GM13976 (cell line): ENCODE measurements around the gene RBP3.

Source experiments
- DNase-seq: peaks from one replicate; pipeline ENCODE4 v3.0.0; 2012; ENCODE audit warnings: low spot score
- CTCF ChIP-seq: IDR thresholded peaks from 2 replicates; pipeline ENCODE4 v1.5.1; 2012; ENCODE audit warnings: borderline replicate concordance, mild to moderate bottlenecking; ENCODE audit not compliant: insufficient read depth; ENCODE audit errors: extremely low read depth, missing control alignments, control extremely low read depth
- in situ Hi-C: fragments of 300-500 bp; cut with MboI; formaldehyde crosslinking; loops from one replicate; pipeline ENCODE4 v1.12.0; 2022; ENCODE audit warnings: low sequenced_read_pairs, mixed read lengths, inconsistent platforms; ENCODE audit not compliant: unreplicated experiment

RBP3 gene

GRCh38 chr10:47348138-47348651 is at the start of gene RBP3:
TSS of gene RBP3 (plus strand) at chr10:47348363. CDS start at chr10:47348485, 122 bp downstream.
- in situ Hi-C loops, result no loop called here
- no peak for TF ChIP-seq CTCF
- DNase-seq, result no peak

GRCh38 chr10:47298715-47299114 is 49.4 kb upstream of the RBP3 start:
- in situ Hi-C loops, result no loop called here
- TF ChIP-seq CTCF, result no peak
- DNase-seq, result no peak

- DNase-seq, result no peak
- in situ Hi-C loops, result loop anchor here (10.0 kb wide), 1 partner anchor 245 kb away; no protein-coding TSS in a partner anchor
- no peak for TF ChIP-seq CTCF
Measured at GRCh38 chr10:47299611-47300428, 48.3 kb upstream of the RBP3 start, which contains the start of gene GDF10. TSS of gene GDF10 (plus strand) at chr10:47300197. CDS start at chr10:47300652, 455 bp downstream.

GRCh38 chr10:47300429-47300931 is 47.7 kb upstream of the RBP3 start:
- in situ Hi-C loops, result loop anchor here (10.0 kb wide), 1 partner anchor 246 kb away; no protein-coding TSS in a partner anchor
- DNase-seq, result no peak
- no peak for TF ChIP-seq CTCF

- in situ Hi-C loops, result loop anchor here (10.0 kb wide), 1 partner anchor 247 kb away; no protein-coding TSS in a partner anchor
- TF ChIP-seq CTCF, result no peak
- DNase-seq, result no peak
Measured at GRCh38 chr10:47301833-47302232, 46.3 kb upstream of the RBP3 start.

GRCh38 chr10:47303105-47303504 is 45.1 kb upstream of the RBP3 start:
- in situ Hi-C loops, result loop anchor here (10.0 kb wide), 1 partner anchor 248 kb away; no protein-coding TSS in a partner anchor

More at GRCh38 chr10:47303105-47303504, 45.1 kb upstream of the RBP3 start:
- no peak for TF ChIP-seq CTCF
- DNase-seq, result no peak
